Measurements from ENCODE around the gene CCT3. TPM values are rescaled to one million over a fixed set of nuclear protein-coding genes. Genes with fewer than 3 reads are reported as not detected.

Gene CCT3
- total RNA-seq, 1 donor from 2014 or later = 109 TPM

DNA sequence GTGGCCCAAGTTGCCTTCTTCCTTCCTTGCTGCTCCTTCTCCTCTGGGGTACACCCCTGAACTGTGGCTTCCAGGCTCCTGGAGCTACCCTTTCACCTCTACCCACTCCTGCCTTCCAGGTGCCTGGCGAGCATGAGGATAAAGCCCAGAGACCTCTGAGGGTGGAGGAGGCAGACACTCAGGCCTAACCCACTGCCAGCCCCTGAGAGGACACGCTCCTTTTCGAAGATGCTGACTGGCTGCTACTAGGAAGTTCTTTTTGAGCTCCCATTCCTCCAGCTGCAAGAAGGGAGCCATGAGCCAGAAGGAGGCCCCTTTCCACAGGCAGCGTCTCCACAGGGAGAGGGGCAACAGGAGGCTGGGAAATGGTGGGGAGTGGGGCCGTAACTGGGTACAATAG lies 46.6 kb upstream of the CCT3 start:
- no peaks in the 10 kb centered on the region for H3K9me3 ChIP-seq
- no peak for TF ChIP-seq CTCF (IDR thresholded peaks at IDR 0.05)
- no peak overlapping the region for H3K4me3 ChIP-seq
- no peak overlapping the region for H3K27ac ChIP-seq
- no peaks in the 10 kb centered on the region for H3K36me3 ChIP-seq
- intact Hi-C loops (cut with DNase I) = loop anchor here (1.0 to 2.0 kb wide), 3 partner anchors 62 to 272 kb away; no protein-coding TSS in a partner anchor
- H3K4me1 ChIP-seq = no peaks in the 10 kb centered on the region
- DNase-seq (ENCODE audit: low spot score in 2 of 2) = no peak
- no peaks in the 10 kb centered on the region for H3K27me3 ChIP-seq

- no peaks in the 10 kb centered on the region for H3K27me3 ChIP-seq
- H3K27ac ChIP-seq = no peak overlapping the region
- intact Hi-C loops (cut with DNase I) = loop anchor here (2.0 kb wide), 2 partner anchors 225 to 273 kb away; no protein-coding TSS in a partner anchor
- no peak for DNase-seq (ENCODE audit: low spot score in 2 of 2)
- H3K4me1 ChIP-seq = no peaks in the 10 kb centered on the region
- H3K4me3 ChIP-seq = no peak overlapping the region
- no peaks in the 10 kb centered on the region for H3K36me3 ChIP-seq
- TF ChIP-seq CTCF (IDR thresholded peaks at IDR 0.05) = no peak
- H3K9me3 ChIP-seq = no peaks in the 10 kb centered on the region
Observed at GRCh38 chr1:156384007-156384406, 45.9 kb upstream of the CCT3 start.

- Histone ChIP-seq H3K9me3 (no peaks in the 10 kb centered on the region), H3K27me3 (no peaks in the 10 kb centered on the region), H3K27ac (no peak overlapping the region), H3K4me1 (no peaks in the 10 kb centered on the region), H3K4me3 (no peak overlapping the region), H3K36me3 (no peaks in the 10 kb centered on the region)
- DNase-seq (ENCODE audit: low spot score in 2 of 2) = no peak
- intact Hi-C loops (cut with DNase I) = no loop called here
- peak; percentile 69 to 74 (median 71) for TF ChIP-seq CTCF (IDR thresholded peaks at IDR 0.05)
Observed at GRCh38 chr1:156383023-156383422, 44.9 kb upstream of the CCT3 start.

GRCh38 chr1:156382561-156382960 lies 44.5 kb upstream of the CCT3 start:
- intact Hi-C loops (cut with DNase I) = no loop called here

DNA sequence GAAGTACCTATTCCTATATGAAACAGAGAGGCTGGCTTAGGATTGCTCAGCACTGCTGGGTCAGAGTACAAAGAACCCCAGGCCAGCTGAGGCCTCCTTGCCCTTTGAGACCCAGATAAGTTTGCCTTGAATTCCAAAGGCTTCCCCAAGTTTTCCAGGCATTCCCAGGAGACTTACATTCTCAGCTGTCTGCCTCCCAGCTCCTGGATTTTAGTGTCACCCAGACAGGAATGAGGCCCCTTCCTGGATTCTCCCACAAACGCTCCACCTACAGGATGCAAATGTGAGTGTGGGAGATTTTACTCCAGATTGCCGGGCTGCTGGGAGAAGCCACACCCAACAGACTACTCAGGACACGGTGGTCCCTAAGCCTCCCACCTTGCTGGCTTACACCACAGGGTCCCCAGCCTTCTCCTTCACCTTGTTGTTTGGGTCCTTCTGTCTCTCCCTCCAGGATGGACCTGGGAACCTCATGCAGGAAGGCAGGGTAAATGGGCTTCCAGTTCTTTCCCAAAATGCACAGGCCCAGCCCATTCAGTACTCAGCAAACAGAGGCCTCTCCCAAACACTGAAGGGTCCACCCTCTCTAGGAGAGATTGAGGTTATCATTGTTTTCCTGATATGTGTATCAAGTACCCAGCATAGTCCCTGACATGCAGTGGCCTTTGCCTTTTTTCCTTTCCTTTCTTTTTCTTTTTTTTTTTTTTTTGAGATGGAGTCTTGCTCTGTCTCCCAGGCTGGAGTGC lies 41.5 kb upstream of the CCT3 start:
- no peak overlapping the region for H3K4me3 ChIP-seq
- no peaks in the 10 kb centered on the region for H3K9me3 ChIP-seq
- no peak overlapping the region for H3K27ac ChIP-seq
- no peaks in the 10 kb centered on the region for H3K4me1 ChIP-seq
- DNase-seq (ENCODE audit: low spot score in 2 of 2) = no peak
- intact Hi-C loops (cut with DNase I) = no loop called here
- no peaks in the 10 kb centered on the region for H3K27me3 ChIP-seq
- TF ChIP-seq CTCF (IDR thresholded peaks at IDR 0.05) = no peak
- no peaks in the 10 kb centered on the region for H3K36me3 ChIP-seq

More at GRCh38 chr1:156382561-156382960, 44.5 kb upstream of the CCT3 start:
- Histone ChIP-seq H3K4me3 (no peak overlapping the region), H3K4me1 (no peaks in the 10 kb centered on the region), H3K9me3 (no peaks in the 10 kb centered on the region), H3K27me3 (no peaks in the 10 kb centered on the region), H3K36me3 (no peaks in the 10 kb centered on the region), H3K27ac (no peak overlapping the region)
- no peak for DNase-seq (ENCODE audit: low spot score in 2 of 2)
- TF ChIP-seq CTCF (IDR thresholded peaks at IDR 0.05) = no peak
